GM20000 (cell line): ENCODE results near the gene HES3.

Experiments used
- DNase-seq: peaks from one replicate; pipeline ENCODE4 v3.0.0; 2012; ENCODE audit warnings: low spot score
- CTCF ChIP-seq: IDR thresholded peaks from 2 replicates; pipeline ENCODE4 v1.5.1; 2012; ENCODE audit warnings: mild to moderate bottlenecking, control low read depth; ENCODE audit errors: extremely low read depth, missing control alignments

HES3 gene

GRCh38 chr1:6273380-6273891 lies 29.5 kb downstream of the HES3 start:
- no peak for TF ChIP-seq CTCF
- no peak for DNase-seq

- no peak for TF ChIP-seq CTCF
- no peak for DNase-seq
Observed at GRCh38 chr1:6274102-6274501, 30.1 kb downstream of the HES3 start.

- DNase-seq = no peak
- TF ChIP-seq CTCF = no peak
Observed at GRCh38 chr1:6274622-6275139, 30.7 kb downstream of the HES3 start.

- TF ChIP-seq CTCF = no peak
- no peak for DNase-seq
Observed at GRCh38 chr1:6275826-6276782, 32.1 kb downstream of the HES3 start.

- TF ChIP-seq CTCF = no peak
- DNase-seq = no peak
Observed at GRCh38 chr1:6276811-6277555, 33.0 kb downstream of the HES3 start.

- no peak for DNase-seq
- TF ChIP-seq CTCF = no peak
Observed at GRCh38 chr1:6278263-6278662, 34.3 kb downstream of the HES3 start.

GRCh38 chr1:6279066-6279465 lies 35.1 kb downstream of the HES3 start:
- TF ChIP-seq CTCF = no peak
- DNase-seq = no peak
